ENCODE measurements around the gene MYO16.

The MYO16 gene

DNA sequence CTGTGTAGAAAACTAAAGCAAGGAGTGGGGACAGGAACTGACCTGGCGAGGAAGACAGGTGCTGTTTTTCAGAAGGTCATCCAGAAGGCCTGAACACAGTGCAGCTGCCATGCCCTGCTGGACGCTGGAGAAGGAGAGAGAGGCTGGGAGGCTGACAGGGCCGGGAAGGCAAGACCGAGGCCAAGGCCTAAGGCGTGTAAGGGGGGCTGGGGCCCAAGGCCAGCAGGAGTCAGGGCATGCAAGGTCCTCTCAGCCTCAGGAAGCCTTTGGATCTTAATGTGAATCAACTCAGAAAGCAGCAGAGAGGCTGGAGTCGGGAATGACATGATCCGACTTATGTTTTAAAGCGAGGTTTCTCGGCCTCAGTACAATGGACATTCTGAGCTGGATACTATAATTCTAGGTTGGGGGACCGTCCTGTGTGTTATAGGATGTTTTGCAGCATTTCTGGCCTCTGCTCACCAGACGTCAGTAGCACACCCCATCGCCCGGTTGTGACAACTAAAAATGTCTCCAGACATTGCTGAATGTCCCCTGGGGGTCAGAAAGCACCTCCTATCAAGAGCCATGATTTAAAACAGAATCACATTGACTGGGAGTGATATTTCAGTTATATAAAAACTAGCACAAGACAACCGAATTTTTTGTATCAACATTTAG is 530.4 kb downstream of the MYO16 start:
- no peak overlapping the region for H3K27ac ChIP-seq
- TF ChIP-seq, protein P1, sequence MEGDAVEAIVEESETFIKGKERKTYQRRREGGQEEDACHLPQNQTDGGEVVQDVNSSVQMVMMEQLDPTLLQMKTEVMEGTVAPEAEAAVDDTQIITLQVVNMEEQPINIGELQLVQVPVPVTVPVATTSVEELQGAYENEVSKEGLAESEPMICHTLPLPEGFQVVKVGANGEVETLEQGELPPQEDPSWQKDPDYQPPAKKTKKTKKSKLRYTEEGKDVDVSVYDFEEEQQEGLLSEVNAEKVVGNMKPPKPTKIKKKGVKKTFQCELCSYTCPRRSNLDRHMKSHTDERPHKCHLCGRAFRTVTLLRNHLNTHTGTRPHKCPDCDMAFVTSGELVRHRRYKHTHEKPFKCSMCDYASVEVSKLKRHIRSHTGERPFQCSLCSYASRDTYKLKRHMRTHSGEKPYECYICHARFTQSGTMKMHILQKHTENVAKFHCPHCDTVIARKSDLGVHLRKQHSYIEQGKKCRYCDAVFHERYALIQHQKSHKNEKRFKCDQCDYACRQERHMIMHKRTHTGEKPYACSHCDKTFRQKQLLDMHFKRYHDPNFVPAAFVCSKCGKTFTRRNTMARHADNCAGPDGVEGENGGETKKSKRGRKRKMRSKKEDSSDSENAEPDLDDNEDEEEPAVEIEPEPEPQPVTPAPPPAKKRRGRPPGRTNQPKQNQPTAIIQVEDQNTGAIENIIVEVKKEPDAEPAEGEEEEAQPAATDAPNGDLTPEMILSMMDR (IDR thresholded peaks at IDR 0.05), result no peak
- no peak for TF ChIP-seq ZFX (IDR thresholded peaks at IDR 0.05; ENCODE audit: borderline replicate concordance)

DNA sequence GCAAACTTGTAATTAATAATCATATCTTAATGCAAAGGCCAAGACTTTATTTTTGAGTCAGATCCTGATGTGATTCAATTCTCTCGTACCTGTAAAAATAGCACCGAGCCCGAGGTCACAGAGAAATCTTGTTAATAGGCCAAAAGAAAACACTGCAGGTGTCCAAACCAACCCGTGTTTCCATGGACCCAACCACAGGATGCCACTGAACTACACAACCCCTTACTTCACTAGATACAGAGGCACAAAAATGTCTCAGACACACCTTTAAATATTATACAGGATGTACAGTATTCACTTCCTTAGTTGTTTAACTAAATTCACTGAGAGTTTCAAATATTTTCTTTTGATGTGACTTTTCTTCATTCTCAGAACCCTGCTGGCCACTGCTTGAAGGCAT is 530.9 kb downstream of the MYO16 start:
- H3K27ac ChIP-seq, result no peak overlapping the region
- no peak for TF ChIP-seq ZFX (IDR thresholded peaks at IDR 0.05; ENCODE audit: borderline replicate concordance)
- TF ChIP-seq, protein P1 (IDR thresholded peaks at IDR 0.05), result no peak

DNA sequence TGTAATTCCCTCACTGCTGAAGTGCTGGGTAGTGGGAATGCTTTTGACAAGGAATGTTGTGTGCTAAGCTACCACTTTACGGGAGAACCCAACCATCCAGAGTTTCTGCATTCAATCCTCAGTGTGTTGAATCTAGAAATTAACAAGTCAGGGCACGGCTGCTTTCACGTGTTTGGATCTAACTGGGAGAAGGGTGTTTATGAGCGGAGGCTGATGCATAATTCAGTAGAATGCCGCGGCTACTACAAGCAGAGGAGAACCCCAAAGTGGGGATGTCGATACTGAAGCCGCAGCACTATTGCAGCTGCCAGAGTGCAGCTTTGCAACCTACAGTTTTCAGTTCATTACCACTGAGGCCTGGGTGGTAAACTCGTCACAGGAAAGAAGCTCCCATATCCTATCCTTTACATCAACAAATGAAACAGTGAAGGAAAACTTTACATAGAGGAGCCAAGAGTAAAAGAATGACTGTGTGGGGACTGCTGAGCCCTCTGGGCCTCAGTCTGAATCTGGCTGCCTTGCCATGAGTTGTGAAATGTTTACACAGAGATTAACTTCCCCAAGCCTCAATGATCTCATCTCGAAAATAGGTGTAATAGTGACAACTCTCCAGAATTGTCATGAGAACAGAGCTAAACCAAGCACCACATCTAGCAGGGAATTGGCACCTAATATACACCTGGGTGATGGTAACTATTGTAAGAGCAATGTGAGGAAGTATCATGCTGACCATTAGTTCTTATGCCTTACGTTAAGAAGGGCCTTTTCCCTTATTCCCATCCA is 531.7 kb downstream of the MYO16 start:
- no peak for TF ChIP-seq ZFX (IDR thresholded peaks at IDR 0.05; ENCODE audit: borderline replicate concordance)
- TF ChIP-seq, protein P1 (IDR thresholded peaks at IDR 0.05), result no peak
- H3K27ac ChIP-seq, result no peak overlapping the region

DNA sequence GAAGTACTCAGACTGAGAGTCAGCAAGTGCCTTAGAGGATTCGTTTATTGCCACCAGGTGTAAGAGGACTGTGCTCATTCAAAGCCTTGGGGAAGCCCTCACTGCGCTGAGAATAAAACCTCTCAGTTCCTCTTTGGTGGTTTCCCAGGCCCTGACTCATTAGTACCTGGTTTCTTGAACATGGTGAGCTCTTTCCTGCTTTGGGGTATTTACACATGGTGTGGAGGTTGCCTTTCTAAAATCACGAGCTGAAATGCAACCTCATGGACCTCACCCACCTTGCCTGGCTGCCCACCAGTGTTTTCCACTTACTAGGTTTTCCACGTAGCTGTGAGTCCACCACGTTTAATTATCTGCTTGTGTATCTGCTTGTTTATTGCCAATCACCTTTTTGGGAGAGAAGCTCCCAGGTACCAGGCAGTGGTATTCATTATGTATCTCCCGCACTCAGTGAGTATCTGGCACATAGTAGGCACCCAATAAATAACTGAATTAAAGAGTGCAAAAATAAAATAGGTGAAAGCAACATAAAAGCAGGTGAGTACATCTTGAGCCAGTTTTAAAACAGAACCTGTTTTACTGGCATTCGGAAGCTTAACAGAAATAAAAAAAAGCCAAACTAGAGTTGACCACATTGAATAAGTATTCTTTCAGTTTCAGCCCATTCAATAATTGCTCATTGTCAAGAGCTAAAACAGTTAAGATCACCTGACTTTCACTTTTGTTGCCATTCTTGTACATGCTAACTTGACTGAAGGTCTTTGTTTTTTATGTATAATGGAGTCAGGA is 533.0 kb downstream of the MYO16 start:
- H3K27ac ChIP-seq, result no peak overlapping the region
- no peak for TF ChIP-seq ZFX (IDR thresholded peaks at IDR 0.05; ENCODE audit: borderline replicate concordance)
- TF ChIP-seq, protein P1 (IDR thresholded peaks at IDR 0.05), result no peak

DNA sequence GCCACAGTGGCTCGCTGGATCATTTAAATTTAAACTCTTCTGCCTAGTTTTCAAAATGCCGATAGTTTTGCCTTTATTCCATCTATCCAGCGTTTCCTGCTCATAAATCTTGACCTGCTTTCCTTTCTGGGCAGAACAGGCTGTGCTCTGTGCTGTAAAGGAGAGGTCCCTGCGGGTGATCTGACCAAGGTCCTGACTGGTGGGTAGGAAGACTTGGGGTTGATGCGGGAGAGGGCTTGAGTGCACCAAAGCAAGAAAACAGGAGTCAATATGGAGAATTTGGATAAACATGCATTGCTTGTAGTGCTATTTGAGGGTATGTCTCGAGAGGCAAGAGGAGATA is 533.6 kb downstream of the MYO16 start:
- no peak overlapping the region for H3K27ac ChIP-seq
- no peak for TF ChIP-seq ZFX (IDR thresholded peaks at IDR 0.05; ENCODE audit: borderline replicate concordance)
- TF ChIP-seq, protein P1 (IDR thresholded peaks at IDR 0.05), result no peak

DNA sequence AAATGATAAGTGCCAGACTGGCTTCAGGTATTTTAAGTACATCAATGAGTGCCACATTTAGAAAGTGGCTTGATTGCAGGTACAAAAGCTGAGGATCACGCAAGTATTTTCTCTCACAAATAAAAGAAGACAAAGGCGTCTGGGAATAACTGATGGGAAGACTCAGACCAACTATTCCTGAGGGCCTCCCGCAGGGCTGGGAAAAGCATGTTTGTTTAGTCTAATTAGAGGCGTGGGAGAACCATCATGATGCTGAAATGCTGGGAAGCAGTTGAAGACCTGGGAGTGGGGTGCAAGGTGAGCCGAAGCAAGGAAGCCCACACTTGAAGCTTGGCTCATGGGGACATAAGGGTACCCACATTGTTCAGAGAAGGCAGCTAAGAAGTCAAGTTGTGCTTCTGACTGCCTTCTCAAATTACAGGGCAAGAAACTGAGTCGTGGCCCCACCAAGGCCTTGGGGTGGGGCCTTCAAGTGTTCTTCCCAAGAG is 536.0 kb downstream of the MYO16 start:
- H3K27ac ChIP-seq, result no peak overlapping the region
- TF ChIP-seq, protein P1 (IDR thresholded peaks at IDR 0.05), result no peak
- no peak for TF ChIP-seq ZFX (IDR thresholded peaks at IDR 0.05; ENCODE audit: borderline replicate concordance)
